GM12878 (cell line): ENCODE results near the gene RAB4B. TPM values are rescaled to one million over a fixed set of nuclear protein-coding genes. Genes with fewer than 3 reads are reported as not detected.
A peak's percentile ranks its signal among the peaks of the same experiment; 100 is the strongest.

ENCODE experiments used
- BCL3 ChIP-seq: IDR thresholded peaks from 2 replicates; pipeline ENCODE4 v1.6.1; 2011; ENCODE audit warnings: borderline replicate concordance, low read depth, mild to moderate bottlenecking, moderate library complexity, low read length; ENCODE audit not compliant: insufficient read depth, poor library complexity, severe bottlenecking
- CBX5 ChIP-seq: sonication (generic); IDR thresholded peaks from 2 replicates; pipeline ENCODE4 v1.6.1; 2016; ENCODE audit warnings: low read depth, moderate library complexity, mild to moderate bottlenecking, inconsistent platforms
- CREB1 ChIP-seq: IDR thresholded peaks from 2 replicates; pipeline ENCODE4 v1.6.1; 2012; ENCODE audit warnings: low read depth, mild to moderate bottlenecking, inconsistent platforms
- CREM ChIP-seq: IDR thresholded peaks from 2 replicates; pipeline ENCODE4 v1.6.1; 2014; ENCODE audit warnings: antibody characterized with exemption, low read depth
- DPF2 ChIP-seq: fragments of 450-650 bp; IDR thresholded peaks from 2 replicates; pipeline ENCODE4 v1.6.1; 2017; ENCODE audit warnings: mild to moderate bottlenecking
- JUND ChIP-seq: IDR thresholded peaks from 2 replicates; pipeline ENCODE4 v1.6.1; 2012; ENCODE audit warnings: low read depth, mild to moderate bottlenecking, low read length, improper control_type of control experiment, moderate library complexity
- MTA2 ChIP-seq: fragments of 450-650 bp; IDR thresholded peaks from 2 replicates; pipeline ENCODE4 v1.6.1; 2016; ENCODE audit warnings: low read depth, mild to moderate bottlenecking, moderate library complexity
- MYC ChIP-seq: IDR thresholded peaks from 2 replicates; pipeline ENCODE4 v1.6.1; 2011; ENCODE audit warnings: mild to moderate bottlenecking, low read length, moderate library complexity, inconsistent platforms; ENCODE audit not compliant: insufficient read depth, insufficient replicate concordance, insufficient read length, severe bottlenecking
- POLR2AphosphoS2 ChIP-seq: IDR thresholded peaks from 2 replicates; pipeline ENCODE4 v1.6.1; 2011; ENCODE audit warnings: low read depth, mild to moderate bottlenecking, low read length, improper control_type of control experiment, moderate library complexity
- SIN3A ChIP-seq: IDR thresholded peaks from 2 replicates; pipeline ENCODE4 v1.6.1; 2012; ENCODE audit warnings: low read depth, low read length, improper control_type of control experiment
- SMAD5 ChIP-seq: IDR thresholded peaks from 2 replicates; pipeline ENCODE4 v1.6.1; 2016; ENCODE audit warnings: antibody characterized with exemption, low read depth
- SP1 ChIP-seq: IDR thresholded peaks from one replicate; pipeline ENCODE4 v1.6.1; 2011; ENCODE audit warnings: low read depth, low read length
- TAF1 ChIP-seq: IDR thresholded peaks from 2 replicates; pipeline ENCODE4 v1.6.1; 2011; ENCODE audit warnings: mild to moderate bottlenecking, low read depth, low read length, borderline replicate concordance
- polyA plus RNA-seq, 11 experiments: library from polyadenylated mRNA; depleted of rRNA in 4 of 11; unstranded in 6 of 11; stranded (reverse) in 5 of 11; fragments of >200 nt; fragmentation: Nextera tagmentation in 4 of 11; fragmentation: Illumina TruSeq in 1 of 11; extraction: Ambion mirVana in 4 of 11; extraction: Trizol in 1 of 11; gene quantifications; 1 replicate in 1 of 11; 2 replicates in 10 of 11; pipeline versions ENCODE4 v1.2.1 to v1.2.3, GENCODE V29; 2011 to 2016; ENCODE audit warnings: inconsistent platforms in 2 of 11, missing spikeins in 2 of 11, low read depth in 1 of 11
- total RNA-seq, 4 experiments: library from RNA; depleted of rRNA in 3 of 4; stranded (reverse); fragments of >200 nt in 3 of 4; fragmentation: Illumina TruSeq in 1 of 4; extraction: Trizol in 1 of 4; gene quantifications; 2 replicates each; pipeline versions ENCODE4 v1.2.1 to v1.2.3, GENCODE V29; 2013 to 2021
- TF ChIP-seq, protein P1 (sequence below): fragments of 450-650 bp; IDR thresholded peaks from 2 replicates; pipeline ENCODE4 v1.6.1; 2017; ENCODE audit warnings: mild to moderate bottlenecking
- TF ChIP-seq, protein P2 (sequence below): fragments of 450-650 bp; IDR thresholded peaks from 2 replicates; pipeline ENCODE4 v1.6.1; 2014; ENCODE audit warnings: mild to moderate bottlenecking
- TF ChIP-seq, protein P3 (sequence below): IDR thresholded peaks from 2 replicates; pipeline ENCODE4 v1.6.1; 2012; ENCODE audit warnings: low read depth, low read length, improper control_type of control experiment
- TF ChIP-seq, protein P4 (sequence below), 3 experiments: IDR thresholded peaks in 2 of 3; conservative IDR thresholded peaks in 1 of 3; 2 replicates each; pipeline ENCODE4 v1.5.1; 2011; ENCODE audit warnings: low read depth in 3 of 3, low read length in 3 of 3, mild to moderate bottlenecking in 3 of 3, control low read depth in 2 of 3, moderate library complexity in 2 of 3, inconsistent platforms in 1 of 3, mixed read lengths in 1 of 3; ENCODE audit not compliant: control insufficient read depth in 2 of 3, insufficient read depth in 1 of 3; ENCODE audit errors: extremely low read depth in 1 of 3
- TF ChIP-seq, protein P5 (sequence below): fragments of 450-650 bp; IDR thresholded peaks from 2 replicates; pipeline ENCODE4 v1.6.1; 2016; ENCODE audit warnings: mild to moderate bottlenecking

RAB4B gene
- total and polyA plus RNA-seq, 10 of the 15 experiments (the other 5 are each of a cell fraction or from before 2014, with no cell fraction given): 0.60 to 51.5 (median 27.7) TPM

DNA sequence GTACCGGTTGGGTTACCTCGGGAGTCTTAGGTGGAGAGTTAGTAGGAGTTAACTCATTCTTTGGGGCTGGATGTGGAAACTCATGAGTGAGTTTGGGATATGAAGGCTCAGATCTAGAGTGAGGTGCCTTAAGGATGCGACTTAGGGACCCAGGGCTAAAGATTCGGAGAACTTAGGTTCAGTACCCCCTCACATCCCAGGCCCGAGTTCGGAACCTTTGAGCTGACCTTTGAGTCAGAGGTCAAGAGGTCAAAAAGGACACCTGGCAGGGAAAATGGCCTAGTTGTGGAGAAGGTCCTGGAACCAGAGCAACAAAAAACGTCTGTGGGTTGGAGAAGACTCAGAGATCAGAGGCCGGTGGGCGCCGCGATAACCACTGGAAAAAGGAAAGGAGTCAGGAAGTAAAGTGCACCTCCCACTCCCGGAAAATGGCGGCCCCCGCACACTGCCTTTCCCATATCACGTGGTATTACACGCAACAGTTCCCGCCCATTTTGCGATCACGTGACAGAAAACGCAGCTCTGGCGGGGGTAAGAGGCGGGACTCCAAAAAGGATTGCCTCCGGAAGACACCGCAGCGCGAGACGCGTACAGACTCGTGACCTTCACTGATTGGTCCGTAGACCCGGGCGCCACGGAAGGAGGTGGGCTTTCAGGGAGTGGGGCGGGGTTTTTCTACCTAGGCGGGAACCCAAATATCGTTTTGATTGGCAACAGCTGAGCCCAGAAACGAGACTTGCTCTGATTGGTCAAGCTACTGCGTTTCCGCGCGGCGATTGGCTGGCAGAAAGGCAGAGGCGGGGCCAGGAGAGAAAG is 27.8 kb upstream of the RAB4B start, which contains the start of gene ACTMAP (continued):
- TF ChIP-seq SIN3A: peak; percentile 79; the same call in 1 of the 2 replicates
- TF ChIP-seq, protein P1, sequence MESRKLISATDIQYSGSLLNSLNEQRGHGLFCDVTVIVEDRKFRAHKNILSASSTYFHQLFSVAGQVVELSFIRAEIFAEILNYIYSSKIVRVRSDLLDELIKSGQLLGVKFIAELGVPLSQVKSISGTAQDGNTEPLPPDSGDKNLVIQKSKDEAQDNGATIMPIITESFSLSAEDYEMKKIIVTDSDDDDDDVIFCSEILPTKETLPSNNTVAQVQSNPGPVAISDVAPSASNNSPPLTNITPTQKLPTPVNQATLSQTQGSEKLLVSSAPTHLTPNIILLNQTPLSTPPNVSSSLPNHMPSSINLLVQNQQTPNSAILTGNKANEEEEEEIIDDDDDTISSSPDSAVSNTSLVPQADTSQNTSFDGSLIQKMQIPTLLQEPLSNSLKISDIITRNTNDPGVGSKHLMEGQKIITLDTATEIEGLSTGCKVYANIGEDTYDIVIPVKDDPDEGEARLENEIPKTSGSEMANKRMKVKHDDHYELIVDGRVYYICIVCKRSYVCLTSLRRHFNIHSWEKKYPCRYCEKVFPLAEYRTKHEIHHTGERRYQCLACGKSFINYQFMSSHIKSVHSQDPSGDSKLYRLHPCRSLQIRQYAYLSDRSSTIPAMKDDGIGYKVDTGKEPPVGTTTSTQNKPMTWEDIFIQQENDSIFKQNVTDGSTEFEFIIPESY: no peak
- peak; percentile 91 for TF ChIP-seq TAF1
- no peak for TF ChIP-seq CBX5
- peak; percentile 88 for TF ChIP-seq MTA2
- TF ChIP-seq, protein P2, sequence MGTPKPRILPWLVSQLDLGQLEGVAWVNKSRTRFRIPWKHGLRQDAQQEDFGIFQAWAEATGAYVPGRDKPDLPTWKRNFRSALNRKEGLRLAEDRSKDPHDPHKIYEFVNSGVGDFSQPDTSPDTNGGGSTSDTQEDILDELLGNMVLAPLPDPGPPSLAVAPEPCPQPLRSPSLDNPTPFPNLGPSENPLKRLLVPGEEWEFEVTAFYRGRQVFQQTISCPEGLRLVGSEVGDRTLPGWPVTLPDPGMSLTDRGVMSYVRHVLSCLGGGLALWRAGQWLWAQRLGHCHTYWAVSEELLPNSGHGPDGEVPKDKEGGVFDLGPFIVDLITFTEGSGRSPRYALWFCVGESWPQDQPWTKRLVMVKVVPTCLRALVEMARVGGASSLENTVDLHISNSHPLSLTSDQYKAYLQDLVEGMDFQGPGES: peak; percentile 84
- TF ChIP-seq SP1: peak; percentile 93
- no peak for TF ChIP-seq POLR2AphosphoS2
- peak; percentile 92 for TF ChIP-seq CREB1
- no peak; the same call in 1 of the 2 replicates for TF ChIP-seq DPF2
- no peak for TF ChIP-seq BCL3
- TF ChIP-seq, protein P3, sequence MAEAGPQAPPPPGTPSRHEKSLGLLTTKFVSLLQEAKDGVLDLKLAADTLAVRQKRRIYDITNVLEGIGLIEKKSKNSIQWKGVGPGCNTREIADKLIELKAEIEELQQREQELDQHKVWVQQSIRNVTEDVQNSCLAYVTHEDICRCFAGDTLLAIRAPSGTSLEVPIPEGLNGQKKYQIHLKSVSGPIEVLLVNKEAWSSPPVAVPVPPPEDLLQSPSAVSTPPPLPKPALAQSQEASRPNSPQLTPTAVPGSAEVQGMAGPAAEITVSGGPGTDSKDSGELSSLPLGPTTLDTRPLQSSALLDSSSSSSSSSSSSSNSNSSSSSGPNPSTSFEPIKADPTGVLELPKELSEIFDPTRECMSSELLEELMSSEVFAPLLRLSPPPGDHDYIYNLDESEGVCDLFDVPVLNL: peak; percentile 92
- TF ChIP-seq, protein P4, sequence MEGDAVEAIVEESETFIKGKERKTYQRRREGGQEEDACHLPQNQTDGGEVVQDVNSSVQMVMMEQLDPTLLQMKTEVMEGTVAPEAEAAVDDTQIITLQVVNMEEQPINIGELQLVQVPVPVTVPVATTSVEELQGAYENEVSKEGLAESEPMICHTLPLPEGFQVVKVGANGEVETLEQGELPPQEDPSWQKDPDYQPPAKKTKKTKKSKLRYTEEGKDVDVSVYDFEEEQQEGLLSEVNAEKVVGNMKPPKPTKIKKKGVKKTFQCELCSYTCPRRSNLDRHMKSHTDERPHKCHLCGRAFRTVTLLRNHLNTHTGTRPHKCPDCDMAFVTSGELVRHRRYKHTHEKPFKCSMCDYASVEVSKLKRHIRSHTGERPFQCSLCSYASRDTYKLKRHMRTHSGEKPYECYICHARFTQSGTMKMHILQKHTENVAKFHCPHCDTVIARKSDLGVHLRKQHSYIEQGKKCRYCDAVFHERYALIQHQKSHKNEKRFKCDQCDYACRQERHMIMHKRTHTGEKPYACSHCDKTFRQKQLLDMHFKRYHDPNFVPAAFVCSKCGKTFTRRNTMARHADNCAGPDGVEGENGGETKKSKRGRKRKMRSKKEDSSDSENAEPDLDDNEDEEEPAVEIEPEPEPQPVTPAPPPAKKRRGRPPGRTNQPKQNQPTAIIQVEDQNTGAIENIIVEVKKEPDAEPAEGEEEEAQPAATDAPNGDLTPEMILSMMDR (IDR thresholded peaks at IDR 0.05 in 2 of 3, conservative IDR thresholded peaks at IDR 0.05 in 1 of 3; ENCODE audit: control insufficient read depth in 2 of 3, extremely low read depth in 1 of 3, insufficient read depth in 1 of 3, low read depth in 3 of 3, low read length in 3 of 3): no peak
- no peak for TF ChIP-seq JUND
- TF ChIP-seq CREM: peak; percentile 90
- TF ChIP-seq, protein P5, sequence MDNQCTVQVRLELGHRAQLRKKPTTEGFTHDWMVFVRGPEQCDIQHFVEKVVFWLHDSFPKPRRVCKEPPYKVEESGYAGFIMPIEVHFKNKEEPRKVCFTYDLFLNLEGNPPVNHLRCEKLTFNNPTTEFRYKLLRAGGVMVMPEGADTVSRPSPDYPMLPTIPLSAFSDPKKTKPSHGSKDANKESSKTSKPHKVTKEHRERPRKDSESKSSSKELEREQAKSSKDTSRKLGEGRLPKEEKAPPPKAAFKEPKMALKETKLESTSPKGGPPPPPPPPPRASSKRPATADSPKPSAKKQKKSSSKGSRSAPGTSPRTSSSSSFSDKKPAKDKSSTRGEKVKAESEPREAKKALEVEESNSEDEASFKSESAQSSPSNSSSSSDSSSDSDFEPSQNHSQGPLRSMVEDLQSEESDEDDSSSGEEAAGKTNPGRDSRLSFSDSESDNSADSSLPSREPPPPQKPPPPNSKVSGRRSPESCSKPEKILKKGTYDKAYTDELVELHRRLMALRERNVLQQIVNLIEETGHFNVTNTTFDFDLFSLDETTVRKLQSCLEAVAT: no peak
- TF ChIP-seq SMAD5: no peak
- TF ChIP-seq MYC: no peak
